Testis (tissue), 2 donors: Measurements from ENCODE around the gene MAP1S.

ENCODE experiments used
- CTCF ChIP-seq, 3 experiments: fragments of 450-650 bp in 2 of 3; fragments of 200-600 bp in 1 of 3; sonication (generic) in 1 of 3; IDR thresholded peaks; one replicate each; pipeline ENCODE4 v1.5.1; 2016 to 2019; ENCODE audit warnings: antibody characterized with exemption in 3 of 3, mild to moderate bottlenecking in 2 of 3, moderate library complexity in 1 of 3
- POLR2A ChIP-seq: fragments of 450-650 bp; IDR thresholded peaks from one replicate; pipeline ENCODE4 v1.6.1; 2017; ENCODE audit warnings: antibody characterized with exemption, mild to moderate bottlenecking, moderate library complexity

GRCh38 chr19:17726136-17726741 lies 7.0 kb downstream of the MAP1S start:
- TF ChIP-seq CTCF (IDR thresholded peaks at IDR 0.05) (no peak), POLR2A (no peak)
